ENCODE data around the gene F10. TPM values are rescaled to one million over a fixed set of nuclear protein-coding genes. Genes with fewer than 3 reads are reported as not detected.

F10 gene
- polyA plus RNA-seq, 1 donor from 2014 or later, result not detected

DNA sequence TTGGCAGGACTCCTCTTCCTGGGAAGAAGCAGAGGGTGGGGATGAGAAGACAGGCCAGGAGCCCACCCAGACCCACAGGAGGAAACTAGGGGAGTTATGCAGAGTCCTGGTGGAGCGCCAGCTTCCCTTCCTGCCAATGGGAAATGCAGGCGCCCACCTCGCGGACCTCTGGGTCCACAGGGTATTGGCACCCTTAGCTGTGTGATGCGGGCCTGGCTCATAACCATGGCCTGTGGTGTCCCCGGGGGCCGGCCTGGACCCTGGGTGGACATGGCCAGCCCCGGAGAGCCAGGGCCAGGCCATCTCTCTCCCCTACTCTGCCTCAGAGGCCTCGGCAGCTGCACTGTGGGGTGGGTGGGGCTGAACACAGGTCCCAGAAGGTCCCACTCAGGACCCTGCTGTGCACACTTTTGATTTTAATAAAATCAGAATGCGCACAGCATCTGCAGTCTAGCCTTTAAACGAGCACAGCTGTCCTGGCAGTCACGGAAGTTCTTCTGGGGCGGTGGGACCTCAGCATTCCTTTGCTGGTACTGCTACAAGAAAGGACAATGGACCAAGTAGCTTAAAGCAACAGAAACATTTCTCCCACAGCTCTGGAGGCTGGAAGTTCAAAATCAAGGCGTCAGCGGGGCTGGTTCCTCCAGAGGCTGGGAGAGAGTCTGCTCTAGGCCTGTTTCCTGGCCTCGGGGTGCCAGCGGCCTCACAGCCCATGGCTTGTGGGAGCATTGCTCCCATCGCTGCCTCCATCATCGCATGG is 1.8 kb downstream of the F10 start:
- Histone ChIP-seq H4K20me1 (ENCODE audit: insufficient read depth) (no peaks in the 10 kb centered on the region), H3K27me3 (ENCODE audit: insufficient read depth, low read depth, low read length) (no peaks in the 10 kb centered on the region), H3K27ac (ENCODE audit: low read length) (no peak overlapping the region), H3F3A (ENCODE audit: insufficient read depth, low read length, poor library complexity, severe bottlenecking) (no peaks in the 10 kb centered on the region), H3K79me2 (replicated peaks; ENCODE audit: insufficient read depth, low read length) (no peaks in the 10 kb centered on the region), H3K4me2 (ENCODE audit: low read length) (no peak overlapping the region), H3K9me2 (ENCODE audit: insufficient read depth, low read length) (no peaks in the 10 kb centered on the region), H3K9ac (ENCODE audit: low read length) (no peak overlapping the region), H3K4me3 (ENCODE audit: low read length) (no peak overlapping the region), H3K9me3 (ENCODE audit: low read length) (no peaks in the 10 kb centered on the region), H2AFZ (ENCODE audit: low read depth, low read length) (no peak overlapping the region), H3K36me3 (ENCODE audit: insufficient read depth, low read length) (no peaks in the 10 kb centered on the region)
- TF ChIP-seq EP300 (conservative IDR thresholded peaks at IDR 0.05; ENCODE audit: poor library complexity, severe bottlenecking) (no peak), MXI1 (conservative IDR thresholded peaks at IDR 0.05; ENCODE audit: poor library complexity, severe bottlenecking) (no peak), EZH2 (IDR thresholded peaks at IDR 0.05; ENCODE audit: borderline replicate concordance, insufficient read depth, low read length, poor library complexity, severe bottlenecking) (no peak), RAD21 (conservative IDR thresholded peaks at IDR 0.05) (no peak), SMC3 (conservative IDR thresholded peaks at IDR 0.05; ENCODE audit: poor library complexity) (no peak), TAF1 (IDR thresholded peaks at IDR 0.05; ENCODE audit: low read depth) (no peak), POLR2AphosphoS5 (IDR thresholded peaks at IDR 0.05) (no peak)
- TF ChIP-seq, protein P1, sequence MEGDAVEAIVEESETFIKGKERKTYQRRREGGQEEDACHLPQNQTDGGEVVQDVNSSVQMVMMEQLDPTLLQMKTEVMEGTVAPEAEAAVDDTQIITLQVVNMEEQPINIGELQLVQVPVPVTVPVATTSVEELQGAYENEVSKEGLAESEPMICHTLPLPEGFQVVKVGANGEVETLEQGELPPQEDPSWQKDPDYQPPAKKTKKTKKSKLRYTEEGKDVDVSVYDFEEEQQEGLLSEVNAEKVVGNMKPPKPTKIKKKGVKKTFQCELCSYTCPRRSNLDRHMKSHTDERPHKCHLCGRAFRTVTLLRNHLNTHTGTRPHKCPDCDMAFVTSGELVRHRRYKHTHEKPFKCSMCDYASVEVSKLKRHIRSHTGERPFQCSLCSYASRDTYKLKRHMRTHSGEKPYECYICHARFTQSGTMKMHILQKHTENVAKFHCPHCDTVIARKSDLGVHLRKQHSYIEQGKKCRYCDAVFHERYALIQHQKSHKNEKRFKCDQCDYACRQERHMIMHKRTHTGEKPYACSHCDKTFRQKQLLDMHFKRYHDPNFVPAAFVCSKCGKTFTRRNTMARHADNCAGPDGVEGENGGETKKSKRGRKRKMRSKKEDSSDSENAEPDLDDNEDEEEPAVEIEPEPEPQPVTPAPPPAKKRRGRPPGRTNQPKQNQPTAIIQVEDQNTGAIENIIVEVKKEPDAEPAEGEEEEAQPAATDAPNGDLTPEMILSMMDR (IDR thresholded peaks at IDR 0.05; ENCODE audit: poor library complexity, severe bottlenecking), result no peak
- TF ChIP-seq, protein P2, sequence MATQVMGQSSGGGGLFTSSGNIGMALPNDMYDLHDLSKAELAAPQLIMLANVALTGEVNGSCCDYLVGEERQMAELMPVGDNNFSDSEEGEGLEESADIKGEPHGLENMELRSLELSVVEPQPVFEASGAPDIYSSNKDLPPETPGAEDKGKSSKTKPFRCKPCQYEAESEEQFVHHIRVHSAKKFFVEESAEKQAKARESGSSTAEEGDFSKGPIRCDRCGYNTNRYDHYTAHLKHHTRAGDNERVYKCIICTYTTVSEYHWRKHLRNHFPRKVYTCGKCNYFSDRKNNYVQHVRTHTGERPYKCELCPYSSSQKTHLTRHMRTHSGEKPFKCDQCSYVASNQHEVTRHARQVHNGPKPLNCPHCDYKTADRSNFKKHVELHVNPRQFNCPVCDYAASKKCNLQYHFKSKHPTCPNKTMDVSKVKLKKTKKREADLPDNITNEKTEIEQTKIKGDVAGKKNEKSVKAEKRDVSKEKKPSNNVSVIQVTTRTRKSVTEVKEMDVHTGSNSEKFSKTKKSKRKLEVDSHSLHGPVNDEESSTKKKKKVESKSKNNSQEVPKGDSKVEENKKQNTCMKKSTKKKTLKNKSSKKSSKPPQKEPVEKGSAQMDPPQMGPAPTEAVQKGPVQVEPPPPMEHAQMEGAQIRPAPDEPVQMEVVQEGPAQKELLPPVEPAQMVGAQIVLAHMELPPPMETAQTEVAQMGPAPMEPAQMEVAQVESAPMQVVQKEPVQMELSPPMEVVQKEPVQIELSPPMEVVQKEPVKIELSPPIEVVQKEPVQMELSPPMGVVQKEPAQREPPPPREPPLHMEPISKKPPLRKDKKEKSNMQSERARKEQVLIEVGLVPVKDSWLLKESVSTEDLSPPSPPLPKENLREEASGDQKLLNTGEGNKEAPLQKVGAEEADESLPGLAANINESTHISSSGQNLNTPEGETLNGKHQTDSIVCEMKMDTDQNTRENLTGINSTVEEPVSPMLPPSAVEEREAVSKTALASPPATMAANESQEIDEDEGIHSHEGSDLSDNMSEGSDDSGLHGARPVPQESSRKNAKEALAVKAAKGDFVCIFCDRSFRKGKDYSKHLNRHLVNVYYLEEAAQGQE (IDR thresholded peaks at IDR 0.05; ENCODE audit: borderline replicate concordance), result no peak

DNA sequence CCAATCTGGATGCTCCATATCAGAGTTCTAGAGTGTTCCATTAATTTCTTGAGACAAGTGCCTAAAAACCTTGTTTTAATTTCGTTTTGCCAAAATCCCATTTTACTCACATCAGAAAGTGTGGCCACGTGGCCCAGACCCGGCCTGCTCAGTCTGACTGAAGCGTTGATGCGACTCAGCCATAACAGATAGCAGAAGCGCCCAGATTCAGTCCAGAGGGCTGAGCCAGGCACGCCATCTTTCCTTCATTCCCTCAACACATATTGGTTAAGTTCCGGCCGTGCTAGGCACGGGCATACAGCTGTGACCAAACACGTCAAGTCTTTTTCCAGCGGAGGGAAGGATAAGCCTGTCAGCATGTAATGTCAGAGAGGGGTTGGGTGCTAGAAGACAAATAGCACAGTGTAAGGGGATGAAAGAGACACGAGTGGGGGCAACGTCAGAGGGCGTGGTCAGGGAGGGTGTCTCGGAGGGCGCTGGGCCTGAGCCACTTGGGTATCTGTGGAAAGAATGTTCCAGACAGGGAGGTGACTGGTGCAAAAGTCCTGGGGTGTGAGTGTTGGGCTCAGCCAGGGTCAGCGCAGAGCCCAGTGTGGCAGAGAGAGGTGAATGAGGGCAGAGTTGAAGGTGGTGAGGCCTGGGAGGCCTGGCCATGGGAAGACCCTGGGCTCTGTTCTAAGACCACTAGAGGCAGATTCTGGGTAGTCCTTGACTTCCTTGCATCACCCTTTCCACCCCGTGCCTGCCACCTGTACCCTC is 3.1 kb downstream of the F10 start:
- Histone ChIP-seq H4K20me1 (ENCODE audit: insufficient read depth) (no peaks in the 10 kb centered on the region), H3F3A (ENCODE audit: insufficient read depth, low read length, poor library complexity, severe bottlenecking) (no peaks in the 10 kb centered on the region), H3K9me3 (ENCODE audit: low read length) (no peaks in the 10 kb centered on the region), H2AFZ (ENCODE audit: low read depth, low read length) (no peak overlapping the region), H3K79me2 (replicated peaks; ENCODE audit: insufficient read depth, low read length) (no peaks in the 10 kb centered on the region), H3K9me2 (ENCODE audit: insufficient read depth, low read length) (no peaks in the 10 kb centered on the region), H3K36me3 (ENCODE audit: insufficient read depth, low read length) (no peaks in the 10 kb centered on the region), H3K4me2 (ENCODE audit: low read length) (no peak overlapping the region), H3K4me3 (ENCODE audit: low read length) (no peak overlapping the region), H3K27me3 (ENCODE audit: insufficient read depth, low read depth, low read length) (no peaks in the 10 kb centered on the region), H3K9ac (ENCODE audit: low read length) (no peak overlapping the region), H3K27ac (ENCODE audit: low read length) (no peak overlapping the region)
- no peak for TF ChIP-seq TAF1 (IDR thresholded peaks at IDR 0.05; ENCODE audit: low read depth)
- TF ChIP-seq, protein P2 (IDR thresholded peaks at IDR 0.05; ENCODE audit: borderline replicate concordance), result no peak
- TF ChIP-seq, protein P1 (IDR thresholded peaks at IDR 0.05; ENCODE audit: poor library complexity, severe bottlenecking), result no peak
- no peak for TF ChIP-seq EP300 (conservative IDR thresholded peaks at IDR 0.05; ENCODE audit: poor library complexity, severe bottlenecking)
- no peak for TF ChIP-seq POLR2AphosphoS5 (IDR thresholded peaks at IDR 0.05)
- no peak for TF ChIP-seq EZH2 (IDR thresholded peaks at IDR 0.05; ENCODE audit: borderline replicate concordance, insufficient read depth, low read length, poor library complexity, severe bottlenecking)
- TF ChIP-seq SMC3 (conservative IDR thresholded peaks at IDR 0.05; ENCODE audit: poor library complexity), result no peak
- TF ChIP-seq RAD21 (conservative IDR thresholded peaks at IDR 0.05), result no peak
- TF ChIP-seq MXI1 (conservative IDR thresholded peaks at IDR 0.05; ENCODE audit: poor library complexity, severe bottlenecking), result no peak

Data from neural cell (in vitro differentiated cells).